Central memory CD4-positive, alpha-beta T cell (primary cell): ENCODE results near the gene NOSIP.
"Not testable (repeated sequence)": the region's sequence is repeated elsewhere in the genome, so short reads cannot be mapped to it uniquely, and the experiment has no call there.

ENCODE experiments used
- DNase-seq: peaks from one replicate; pipeline ENCODE4 v3.0.0; 2022
- total RNA-seq, 3 experiments: gene quantifications; one replicate each; lab custom pipeline; 2026; lab: John Stamatoyannopoulos, UW

Gene NOSIP
- total RNA-seq = 59.1 to 164 (median 83.6) reads per million in 3 experiments

GRCh38 chr19:49580264-49581006, at the start of gene NOSIP:
Gene NOSIP (minus strand): TSS chr19:49580556. CDS start chr19:49560691, 19,865 bp downstream.
- DNase-seq = peak; percentile 93

GRCh38 chr19:49629659-49630058, 49.3 kb upstream of the NOSIP start:
- no peak for DNase-seq

GRCh38 chr19:49626226-49626625, 45.9 kb upstream of the NOSIP start:
- no peak for DNase-seq

GRCh38 chr19:49624967-49625910, 44.9 kb upstream of the NOSIP start:
- no peak for DNase-seq

- not testable (repeated sequence) for DNase-seq
These were observed 37.5 kb upstream of the NOSIP start for GRCh38 chr19:49617860-49618259.

GRCh38 chr19:49616945-49617344, 36.6 kb upstream of the NOSIP start:
- DNase-seq = no peak

- DNase-seq = no peak
These were observed 36.2 kb upstream of the NOSIP start for GRCh38 chr19:49616532-49616931.

GRCh38 chr19:49615861-49616260, 35.5 kb upstream of the NOSIP start:
- DNase-seq = no peak

GRCh38 chr19:49614096-49614833, 33.9 kb upstream of the NOSIP start:
- DNase-seq = no peak

GRCh38 chr19:49613374-49613773, 33.0 kb upstream of the NOSIP start:
- no peak for DNase-seq

GRCh38 chr19:49609499-49610092, 29.2 kb upstream of the NOSIP start:
- no peak for DNase-seq

GRCh38 chr19:49605605-49606004, 25.2 kb upstream of the NOSIP start:
- no peak for DNase-seq

- DNase-seq = no peak
These were observed 22.4 kb upstream of the NOSIP start for GRCh38 chr19:49602806-49603205.

GRCh38 chr19:49601482-49602038, 21.2 kb upstream of the NOSIP start:
- DNase-seq = no peak

- DNase-seq = no peak
These were observed 19.3 kb upstream of the NOSIP start for GRCh38 chr19:49599378-49600295.

- DNase-seq = no peak
These were observed 17.3 kb upstream of the NOSIP start for GRCh38 chr19:49597703-49597974.

GRCh38 chr19:49596954-49597702, 16.8 kb upstream of the NOSIP start:
- no peak for DNase-seq

- no peak for DNase-seq
These were observed 16.1 kb upstream of the NOSIP start for GRCh38 chr19:49596407-49596806.

GRCh38 chr19:49595819-49596404, 15.6 kb upstream of the NOSIP start:
- no peak for DNase-seq
